NCI-H2081 (cell line): ENCODE results near the gene GRB10.
A peak's percentile ranks its signal among the peaks of the same experiment; 100 is the strongest.

Source experiments
- DNase-seq, 2 experiments: peaks; one replicate each; lab custom pipeline; 2025; lab: John Stamatoyannopoulos, UW

GRB10 gene

DNA sequence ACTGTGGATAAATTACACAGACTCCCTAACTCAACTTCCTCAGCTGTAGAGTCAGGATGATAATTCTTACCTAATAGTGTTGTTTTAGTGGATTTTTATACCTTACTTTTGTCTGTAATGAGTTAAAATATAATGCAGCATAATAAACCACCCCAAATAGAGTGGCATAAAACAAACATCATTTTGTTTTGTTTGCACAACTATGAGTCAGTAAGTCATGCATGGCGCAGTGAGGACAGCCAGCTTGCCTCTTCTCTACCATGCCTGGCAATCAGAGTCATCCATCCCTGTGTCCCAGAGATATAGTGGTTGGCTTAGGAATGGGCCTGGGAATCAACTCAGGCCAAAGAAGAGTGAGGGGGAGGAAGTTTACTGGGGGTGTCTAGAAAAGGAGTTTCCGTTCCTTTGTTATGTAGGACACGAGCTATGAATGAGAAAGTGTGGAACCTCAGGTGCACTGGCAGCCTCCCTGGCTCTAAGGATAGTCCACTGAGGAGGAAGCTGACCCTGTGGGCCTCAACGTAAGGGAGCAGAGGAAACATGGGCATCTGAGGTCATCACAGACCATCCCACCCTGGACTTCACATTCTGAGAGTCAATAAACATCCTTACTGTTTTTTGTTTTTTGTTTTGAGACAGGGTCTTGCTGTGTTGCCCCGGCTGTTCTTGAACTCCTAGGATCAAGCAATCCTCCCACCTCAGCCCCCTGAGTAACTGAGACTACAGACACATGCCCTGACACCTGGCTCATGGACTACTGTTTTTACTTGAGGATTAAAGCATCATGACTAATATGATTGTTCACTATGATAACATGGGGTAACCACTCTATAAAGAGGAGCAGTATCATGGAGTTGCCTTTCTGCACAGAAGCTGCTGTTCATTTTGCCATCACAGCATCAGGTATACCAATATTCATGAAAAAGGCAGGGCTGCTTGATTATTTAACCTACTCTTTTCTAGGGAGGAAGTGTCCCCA is 21.0 kb upstream of the GRB10 start:
- DNase-seq, result peak in 1 of 2 experiments; percentile 32

DNA sequence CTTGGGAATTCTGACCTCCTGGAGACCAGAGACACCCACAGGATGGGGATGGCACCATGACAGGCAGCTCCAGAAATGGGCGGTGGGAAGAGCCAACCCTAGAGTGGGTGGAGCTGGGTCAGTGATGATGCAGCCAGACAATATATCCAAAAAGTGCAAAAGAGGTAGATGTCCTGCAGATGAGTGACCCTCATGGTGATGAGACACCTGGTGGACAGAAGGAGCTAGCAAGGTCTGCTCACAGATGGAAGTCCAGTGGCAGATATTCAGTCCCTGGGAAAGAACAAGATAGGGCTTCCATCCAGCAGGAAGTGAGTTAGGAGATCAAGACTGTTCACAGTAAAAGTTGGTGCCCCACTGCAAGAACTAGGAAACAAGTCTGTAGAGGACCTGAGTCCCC is 19.2 kb upstream of the GRB10 start:
- DNase-seq, result no peak

DNA sequence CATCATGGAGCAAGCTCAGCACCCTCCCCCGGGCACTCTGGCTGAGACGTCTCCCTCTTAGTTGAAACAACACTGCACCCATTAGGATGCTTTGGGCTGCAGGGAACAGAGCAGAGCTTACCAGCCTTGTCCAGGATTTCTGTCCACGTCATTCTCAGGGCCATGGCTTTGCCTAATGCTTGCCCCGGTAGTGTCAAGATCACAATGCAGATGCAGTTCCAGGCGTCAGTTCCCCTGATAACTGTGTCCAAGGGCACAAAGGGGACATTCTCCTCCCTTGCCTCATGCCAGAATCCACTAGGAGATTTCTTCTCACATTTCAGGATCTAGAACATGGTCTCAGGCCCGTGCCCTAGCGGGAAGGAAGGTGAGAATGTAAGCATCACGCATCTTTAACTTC is 17.2 kb upstream of the GRB10 start:
- no peak for DNase-seq

DNA sequence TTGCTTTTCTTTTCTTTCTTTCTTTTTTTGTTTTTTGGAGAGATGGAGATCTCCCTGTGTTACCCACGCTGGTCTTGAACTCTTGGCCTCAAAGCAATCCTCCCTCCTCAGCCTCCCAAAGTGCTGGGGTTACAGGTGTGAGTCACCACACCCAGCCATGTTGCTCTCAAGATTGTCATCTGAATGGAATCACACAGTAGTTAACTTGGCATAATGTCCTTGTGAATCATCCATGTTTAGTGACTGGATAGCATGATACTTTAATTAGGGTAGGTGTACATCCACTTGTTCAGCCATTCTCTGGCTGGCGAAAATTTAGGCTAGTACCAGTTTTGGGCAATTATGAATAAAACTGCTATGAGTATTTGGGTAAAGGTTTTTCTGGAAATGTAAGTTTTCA is 15.4 kb upstream of the GRB10 start:
- DNase-seq, result no peak

DNA sequence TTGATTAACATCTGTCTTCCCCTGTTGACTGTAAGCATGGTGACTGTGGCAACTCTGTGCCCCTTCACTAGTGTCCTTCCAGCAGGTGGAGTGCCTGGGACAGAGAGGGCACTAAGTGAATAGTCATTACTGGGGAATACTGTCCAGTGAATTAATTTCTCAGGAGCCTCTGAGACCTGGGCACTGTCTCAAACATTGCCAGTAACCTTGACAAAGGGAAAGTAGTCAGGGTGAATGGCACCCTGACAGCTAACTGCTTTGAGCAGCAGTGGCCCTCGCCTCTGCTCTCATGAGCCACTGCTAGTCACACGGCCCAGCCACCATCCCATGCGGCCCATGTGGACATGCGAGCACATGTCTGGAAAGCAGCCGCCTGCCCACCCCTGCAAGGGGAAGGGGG is 13.1 kb upstream of the GRB10 start:
- DNase-seq, result no peak

DNA sequence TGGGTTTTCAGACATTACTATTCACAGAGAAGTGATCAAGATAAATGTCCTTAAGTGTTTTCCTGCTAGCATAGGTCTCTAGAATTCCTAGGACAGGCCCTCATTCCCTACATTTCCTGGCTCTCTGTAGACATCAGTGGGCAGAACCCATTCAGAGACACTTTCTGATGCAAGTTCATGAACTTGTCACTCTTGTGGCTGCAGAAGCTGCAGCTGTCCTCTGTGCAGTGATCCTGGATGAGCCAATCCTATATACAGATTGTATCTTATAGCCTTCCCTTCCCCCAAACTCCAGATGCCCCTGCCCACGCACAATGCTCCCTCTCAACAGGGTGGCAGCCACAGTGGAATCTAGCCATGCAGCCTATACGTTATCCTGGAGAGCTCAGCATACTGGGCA is 12.6 kb upstream of the GRB10 start:
- no peak for DNase-seq

DNA sequence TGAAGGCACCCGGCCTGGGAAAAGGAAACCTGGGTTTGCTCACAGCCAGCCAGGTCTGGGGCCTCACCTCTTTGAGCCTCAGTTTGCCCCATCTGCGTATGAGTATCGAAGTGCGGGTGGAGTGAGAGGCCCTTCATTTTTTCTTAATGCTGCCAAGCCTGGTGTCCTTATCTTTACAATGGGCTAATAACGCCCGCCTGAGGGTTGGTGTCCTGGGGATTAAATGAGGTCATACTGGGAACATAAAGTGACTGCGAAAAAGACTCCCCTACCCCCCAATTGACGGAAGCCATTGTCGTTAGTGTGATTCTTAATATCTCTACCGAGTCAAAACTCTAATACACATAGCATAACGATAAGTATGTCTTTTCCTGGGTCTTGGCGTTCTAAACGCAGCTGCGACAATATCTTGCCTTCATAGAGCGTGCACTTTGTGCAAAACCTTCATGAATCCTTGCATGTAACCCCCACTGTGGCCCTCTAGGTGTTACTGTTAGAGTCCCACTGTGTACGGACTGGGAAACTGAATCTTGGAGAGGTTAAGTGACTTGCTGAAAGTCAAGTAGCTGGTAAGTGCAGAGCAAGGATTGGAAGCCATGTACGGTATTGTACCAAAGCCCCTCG is 11.4 kb upstream of the GRB10 start:
- no peak for DNase-seq

DNA sequence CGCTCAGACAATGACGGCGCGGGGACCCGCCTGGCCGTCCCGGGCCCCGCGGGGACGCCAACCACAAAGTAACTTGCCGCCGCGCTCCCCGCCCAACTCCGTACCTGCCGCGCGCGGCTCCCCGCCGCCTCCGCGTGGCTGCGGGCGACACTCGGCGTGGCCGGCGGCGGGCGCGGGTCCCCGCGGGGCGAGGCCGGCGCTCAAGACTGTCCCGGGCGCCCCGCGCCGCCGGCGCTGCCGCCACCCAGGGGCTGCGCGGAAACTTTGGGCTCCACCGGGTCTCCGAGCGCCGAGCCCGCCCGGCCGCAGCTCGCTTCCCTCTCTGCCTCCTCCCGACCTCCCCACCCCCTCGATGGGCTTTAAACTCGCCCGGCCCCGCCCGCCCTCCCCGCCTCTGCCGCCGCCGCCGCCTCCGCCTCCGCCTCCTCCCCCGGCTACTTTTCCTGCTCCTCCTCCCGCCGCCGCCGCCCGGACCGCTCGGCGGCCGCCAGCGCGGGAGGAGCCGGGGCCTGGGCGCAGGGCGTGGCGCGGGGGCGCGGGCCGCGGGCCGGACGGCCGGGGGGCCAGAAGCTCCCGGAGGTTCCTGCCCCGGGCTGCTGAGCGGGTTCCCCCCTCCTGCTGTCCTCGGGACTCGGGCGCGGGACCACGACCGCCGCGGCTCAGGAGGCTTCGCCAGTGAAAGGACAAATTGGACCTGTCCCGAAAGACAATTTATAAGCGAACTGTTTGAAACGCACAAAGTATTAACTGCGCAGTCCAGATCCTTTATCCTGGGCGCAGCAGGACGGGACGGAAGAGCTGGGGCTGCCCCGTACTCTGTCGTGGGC is 10.6 kb upstream of the GRB10 start:
- peak in 1 of 2 experiments; percentile 15 for DNase-seq

DNA sequence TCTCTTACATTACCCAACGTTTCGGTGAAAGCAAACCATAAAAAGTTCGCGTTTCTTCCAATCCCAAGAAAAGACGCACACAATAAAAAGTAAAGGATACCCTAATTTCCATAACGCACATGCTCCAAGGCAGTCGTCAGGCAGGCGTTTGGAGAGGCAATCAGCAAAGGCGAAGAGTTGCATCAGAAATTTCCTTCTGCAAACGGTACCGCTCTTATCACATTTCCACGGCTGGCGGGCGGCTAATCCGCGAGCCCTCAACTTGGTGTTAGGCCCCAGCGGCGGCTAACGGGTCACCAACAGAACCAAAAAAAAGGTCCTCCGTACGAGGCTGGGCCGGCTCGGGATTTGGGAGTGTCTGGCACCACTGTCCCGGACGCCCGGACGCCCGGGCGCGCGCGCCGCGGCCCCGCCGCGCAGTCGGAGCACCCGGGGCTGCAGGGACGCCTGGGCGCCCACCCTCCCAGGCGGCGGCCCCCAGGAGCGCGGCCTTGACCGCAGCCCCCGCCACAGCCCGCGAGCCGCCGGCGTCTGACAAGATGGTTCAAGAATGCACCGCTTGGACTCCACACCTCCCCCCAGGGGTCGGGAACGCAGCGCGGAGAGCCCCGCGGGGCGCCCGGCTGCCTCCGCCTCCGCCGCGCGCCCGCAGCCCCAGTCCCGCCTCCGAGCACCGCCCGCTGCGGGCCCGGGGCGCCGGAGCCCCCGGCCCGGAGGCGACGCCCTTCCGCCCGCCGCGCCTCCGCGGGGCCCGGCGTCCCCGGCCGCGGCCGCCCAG is 9.8 kb upstream of the GRB10 start:
- DNase-seq, result peak in 1 of 2 experiments; percentile 16

DNA sequence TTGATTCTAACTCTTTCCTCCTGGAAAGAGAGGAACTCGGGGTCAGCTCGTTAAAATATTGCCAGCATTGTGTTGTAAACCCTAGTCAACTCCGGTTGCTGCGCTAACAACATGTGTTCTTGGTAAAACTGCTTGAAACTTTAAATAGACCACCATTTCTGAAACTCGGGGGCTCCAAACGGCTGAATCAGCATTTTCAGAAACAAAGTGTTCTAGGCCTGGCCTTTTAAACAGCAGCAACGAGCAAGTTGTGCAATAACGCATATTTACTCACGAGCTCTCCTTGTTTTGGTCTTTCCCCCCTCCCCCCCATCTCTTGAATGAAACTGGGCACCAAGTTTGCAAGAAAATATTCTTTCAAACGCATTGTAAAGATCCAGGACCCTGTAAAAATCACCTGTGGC is 9.2 kb upstream of the GRB10 start:
- DNase-seq, result no peak

DNA sequence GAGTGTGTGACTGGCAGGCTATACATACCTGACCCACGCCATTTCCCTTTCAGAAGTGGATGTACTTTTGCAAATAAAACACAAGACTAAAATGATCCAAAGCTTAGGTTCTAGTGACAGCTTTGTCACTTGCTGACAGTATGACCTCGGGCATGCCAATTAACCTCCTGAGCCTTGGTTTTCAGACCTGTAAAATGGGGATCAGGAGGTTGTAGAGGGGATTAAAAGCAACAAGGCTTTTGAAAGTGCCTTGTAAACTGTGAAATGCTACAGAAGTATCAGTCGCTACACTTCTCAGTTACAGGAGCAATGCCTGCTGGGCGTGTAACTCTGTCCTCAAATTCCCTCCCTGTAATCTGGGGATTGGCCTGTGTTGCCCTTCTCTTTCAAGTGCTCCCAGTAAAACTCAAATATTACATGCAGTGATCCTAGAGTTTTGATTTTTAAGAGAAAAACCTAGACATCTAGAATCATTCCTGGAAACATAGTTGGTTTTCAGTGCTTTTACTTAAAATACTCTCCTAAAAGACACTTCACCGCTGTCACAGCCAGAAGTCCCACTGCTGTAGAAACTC is 8.8 kb upstream of the GRB10 start:
- DNase-seq, result no peak

DNA sequence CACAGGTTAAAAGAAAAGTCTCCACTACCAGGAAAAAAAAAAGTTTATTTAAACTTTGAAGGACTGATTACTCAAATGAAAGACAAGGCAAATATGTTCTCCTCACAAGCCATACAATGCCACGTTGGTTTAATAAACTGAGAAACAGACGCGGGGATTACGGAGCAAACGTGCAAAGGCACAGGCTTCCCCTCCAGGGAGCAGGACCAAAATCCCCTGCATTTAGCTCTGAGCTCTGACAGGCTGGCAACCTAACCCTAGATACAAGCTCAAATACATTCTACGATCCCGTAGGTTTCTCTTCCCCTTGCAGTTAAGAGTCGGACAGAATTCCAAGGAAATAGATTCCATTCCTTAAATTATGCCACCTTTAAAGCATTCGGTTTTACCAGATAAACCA is 7.7 kb upstream of the GRB10 start:
- no peak for DNase-seq

DNA sequence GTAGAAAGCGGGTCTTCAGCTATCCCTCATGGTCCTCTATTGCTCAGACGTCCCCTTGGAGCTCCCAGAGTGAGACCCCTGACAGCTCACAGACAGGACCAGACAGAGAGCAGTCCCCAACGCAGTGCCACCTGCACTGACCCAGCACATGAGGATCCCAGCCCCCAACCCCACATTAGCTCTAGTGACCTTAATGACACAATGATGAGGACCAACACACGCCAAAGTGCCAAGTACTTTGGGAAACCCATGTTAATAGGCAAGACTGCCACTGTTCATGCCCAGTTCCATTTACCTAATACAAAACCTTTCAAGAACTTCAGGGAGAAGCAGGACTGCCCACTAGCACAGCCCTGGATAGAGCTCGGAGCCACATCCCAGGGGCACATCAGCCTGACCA is 5.7 kb upstream of the GRB10 start:
- no peak for DNase-seq

DNA sequence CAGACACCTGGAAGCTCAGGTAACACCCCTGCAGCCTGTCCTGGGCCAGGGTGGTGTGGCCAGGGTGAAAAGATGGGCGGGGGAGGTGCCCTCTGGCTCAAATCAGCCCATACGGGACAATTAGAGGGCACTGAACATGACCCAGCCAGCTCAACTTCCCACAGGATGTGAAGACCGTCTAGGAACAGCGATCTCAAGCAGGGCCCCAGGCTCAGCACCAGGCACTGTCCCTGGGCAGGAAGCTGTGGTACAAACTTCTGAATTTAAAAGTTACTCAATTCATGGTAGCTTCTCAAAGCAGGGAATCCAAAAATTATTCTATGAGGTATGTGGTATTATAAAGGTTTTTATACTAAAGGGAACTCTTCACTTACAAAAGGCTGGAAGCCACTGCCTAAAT is 5.1 kb upstream of the GRB10 start:
- DNase-seq, result no peak

DNA sequence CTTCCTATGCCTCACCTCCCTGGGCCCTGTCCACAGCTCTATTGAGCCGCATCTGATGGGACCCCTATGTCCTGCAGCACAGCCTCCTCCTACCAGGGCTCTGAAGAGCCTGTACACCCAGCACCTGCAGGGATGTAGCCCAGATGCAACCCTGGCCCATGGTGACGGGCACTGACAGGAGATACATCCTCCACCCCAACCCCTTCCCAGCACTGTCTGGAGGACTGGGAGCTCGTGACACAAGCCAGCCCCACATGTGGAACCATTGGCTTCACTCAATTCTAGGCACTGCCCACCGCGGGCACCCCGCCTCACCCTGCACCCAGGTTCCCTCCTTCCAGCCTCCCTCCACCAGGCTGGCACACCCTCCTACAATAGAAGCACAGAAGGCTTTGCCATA is 2.6 kb upstream of the GRB10 start:
- DNase-seq, result no peak

DNA sequence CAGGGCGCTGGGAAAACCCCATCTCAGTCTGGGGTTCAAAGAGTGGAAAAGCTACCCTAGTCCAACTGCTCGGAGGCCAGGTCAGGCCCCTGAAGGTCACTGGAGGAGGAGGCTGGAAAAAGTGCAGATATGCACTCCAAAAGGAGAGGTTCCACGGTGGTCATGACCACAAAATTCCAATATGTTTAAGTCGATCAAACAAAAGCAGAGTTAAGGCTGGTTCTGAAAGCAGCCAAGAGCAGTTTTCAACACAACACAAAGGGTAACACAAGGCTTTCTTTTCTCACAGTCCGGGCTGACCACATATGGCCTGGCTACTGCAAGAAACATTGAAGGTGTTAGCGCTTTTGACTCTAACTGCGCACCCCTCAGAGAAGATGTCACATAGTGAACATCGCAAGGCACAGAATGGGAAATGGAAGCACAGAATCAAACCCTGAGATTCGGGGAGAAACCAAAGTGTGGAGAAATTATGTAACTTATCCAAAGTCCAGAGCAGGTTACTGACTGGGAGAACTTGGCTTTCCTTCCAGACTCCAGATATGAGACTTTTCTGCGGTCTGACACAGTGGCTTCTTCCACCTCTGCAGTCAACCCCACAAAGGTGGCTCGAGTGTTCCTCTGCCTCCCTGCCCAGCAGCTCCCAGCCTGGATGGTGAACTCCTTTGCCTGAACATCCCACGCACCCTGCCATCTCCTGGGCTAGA is 1.3 kb upstream of the GRB10 start:
- DNase-seq, result no peak

DNA sequence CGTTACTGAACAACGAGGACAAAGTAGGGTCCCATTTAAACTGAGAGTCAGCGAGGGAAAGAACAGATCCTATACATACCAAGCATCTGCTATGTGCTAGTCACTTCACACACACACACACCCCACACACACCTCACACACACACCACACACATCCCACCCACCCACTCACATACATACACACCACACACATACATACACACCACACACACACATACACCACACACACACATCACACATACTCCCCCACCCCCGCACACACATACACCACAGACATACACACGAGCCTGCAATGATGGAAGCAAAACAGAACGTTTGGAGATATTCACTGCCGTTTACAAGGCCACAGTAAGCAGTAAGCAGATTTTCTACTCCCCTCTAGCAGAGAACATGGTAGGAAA is 607 bp upstream of the GRB10 start:
- no peak for DNase-seq

DNA sequence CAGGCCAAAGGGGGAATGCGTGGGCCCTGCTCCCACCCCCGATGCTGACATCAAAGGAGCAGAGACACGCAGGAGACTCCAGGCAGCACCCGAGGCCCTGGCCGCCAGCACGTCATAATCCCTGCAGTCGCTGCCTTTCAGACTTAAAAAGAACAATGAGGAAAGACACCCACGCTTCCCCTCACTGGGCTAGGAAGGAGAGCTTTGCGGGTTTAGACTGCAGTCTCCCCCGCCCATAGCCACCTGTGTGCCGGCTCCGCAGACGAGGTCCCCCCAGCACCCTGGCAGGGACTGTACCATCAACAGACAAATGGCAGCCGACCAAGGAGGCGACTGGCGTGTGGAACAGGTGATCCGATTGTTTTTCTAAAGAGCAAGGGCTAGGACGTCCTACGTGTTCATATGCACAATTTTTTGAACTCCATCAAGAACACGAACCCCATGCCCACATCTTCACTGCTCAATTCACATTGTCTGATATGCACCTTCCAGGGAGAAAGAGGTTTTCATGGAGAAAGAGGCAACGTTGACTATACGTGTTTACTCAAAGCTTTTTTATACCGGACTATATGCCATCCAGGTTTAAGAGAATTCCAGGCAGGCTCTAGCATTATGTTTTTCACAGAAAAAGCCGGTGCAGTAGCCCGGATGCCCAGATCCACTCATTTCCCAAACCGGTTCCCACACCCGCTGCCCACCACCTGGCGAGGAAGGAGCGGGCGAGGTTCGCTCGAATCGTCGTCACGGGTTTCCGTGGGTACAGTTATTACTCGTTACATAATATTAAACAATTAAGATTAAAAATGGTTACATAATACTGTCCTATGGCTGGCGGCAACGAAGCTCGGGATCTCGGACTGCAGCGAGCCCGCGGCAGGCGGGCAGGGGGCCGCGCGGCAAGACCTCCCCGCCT is 1.1 kb downstream of the GRB10 start:
- no peak for DNase-seq

DNA sequence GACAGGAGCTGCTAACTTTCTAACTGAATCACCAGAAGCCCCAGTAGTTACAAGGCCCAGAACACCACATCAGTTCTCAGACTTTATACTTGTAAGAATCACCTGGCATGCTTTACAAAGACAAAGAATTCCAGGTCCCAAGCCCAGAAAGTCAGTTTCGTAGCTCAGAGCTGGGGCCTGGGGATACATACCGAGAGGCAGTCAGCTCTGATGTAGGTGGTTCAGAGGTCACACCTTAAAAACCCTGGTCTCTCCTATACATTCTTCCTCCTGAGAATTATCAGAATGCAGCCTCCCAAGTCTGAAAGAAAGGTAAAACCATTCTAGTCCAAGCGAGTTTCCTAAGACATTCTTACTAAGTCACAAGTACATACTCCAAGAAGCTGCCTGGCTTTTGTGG is 2.3 kb downstream of the GRB10 start:
- DNase-seq, result no peak

DNA sequence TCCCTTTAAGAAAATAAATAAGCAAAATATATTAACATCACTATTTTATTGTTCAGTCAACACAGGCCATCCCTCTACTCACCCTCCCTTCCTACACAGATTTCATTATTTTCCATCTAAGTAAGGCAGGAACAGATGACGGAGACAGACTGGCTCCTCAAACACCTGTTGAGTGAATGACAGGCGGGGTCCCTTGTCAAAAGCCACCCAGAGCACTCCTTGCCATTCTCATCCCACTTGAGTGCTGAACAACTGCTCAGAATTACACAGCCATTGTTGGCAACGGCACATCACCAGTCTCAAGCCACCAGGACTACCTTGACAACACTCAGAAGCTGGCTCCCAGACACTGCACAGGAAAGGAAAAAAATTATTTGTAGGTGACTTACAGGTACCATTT is 3.3 kb downstream of the GRB10 start:
- DNase-seq, result no peak
